ENCODE measurements around the gene GAGE12C.
"Not testable (repeated sequence)": the region's sequence is repeated elsewhere in the genome, so short reads cannot be mapped to it uniquely, and the experiment has no call there.

GAGE12C gene, protein sequence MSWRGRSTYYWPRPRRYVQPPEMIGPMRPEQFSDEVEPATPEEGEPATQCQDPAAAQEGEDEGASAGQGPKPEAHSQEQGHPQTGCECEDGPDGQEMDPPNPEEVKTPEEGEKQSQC

GRCh38 chrX:49531877-49532276 is at the start of gene GAGE12C:
Gene GAGE12C (plus strand): TSS chrX:49532177. CDS start chrX:49533332, 1,155 bp downstream.
- DNase-seq (ENCODE audit: low read depth): not testable (repeated sequence)

DNA sequence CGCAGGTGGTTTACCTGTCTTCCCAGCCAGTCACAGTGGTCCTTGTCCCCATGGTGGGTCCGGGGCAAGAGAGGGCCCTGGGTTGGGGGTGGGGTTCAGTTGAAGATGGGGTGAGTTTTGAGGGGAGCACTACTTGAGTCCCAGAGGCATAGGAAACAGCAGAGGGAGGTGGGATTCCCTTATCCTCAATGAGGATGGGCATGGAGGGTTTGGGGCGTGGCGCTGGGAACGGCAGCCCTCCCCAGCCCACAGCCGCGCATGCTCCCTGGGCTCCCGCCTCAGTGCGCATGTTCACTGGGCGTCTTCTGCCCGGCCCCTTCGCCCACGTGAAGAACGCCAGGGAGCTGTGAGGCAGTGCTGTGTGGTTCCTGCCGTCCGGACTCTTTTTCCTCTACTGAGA is 9.5 kb downstream of the GAGE12C start, which contains the start of gene GAGE12D:
TSS of gene GAGE12D (plus strand) at position 301 of the 400 bp plus-strand sequence. CDS start 1,155 bp downstream, outside the sequence.
- DNase-seq (ENCODE audit: low read depth): not testable (repeated sequence)

DNA sequence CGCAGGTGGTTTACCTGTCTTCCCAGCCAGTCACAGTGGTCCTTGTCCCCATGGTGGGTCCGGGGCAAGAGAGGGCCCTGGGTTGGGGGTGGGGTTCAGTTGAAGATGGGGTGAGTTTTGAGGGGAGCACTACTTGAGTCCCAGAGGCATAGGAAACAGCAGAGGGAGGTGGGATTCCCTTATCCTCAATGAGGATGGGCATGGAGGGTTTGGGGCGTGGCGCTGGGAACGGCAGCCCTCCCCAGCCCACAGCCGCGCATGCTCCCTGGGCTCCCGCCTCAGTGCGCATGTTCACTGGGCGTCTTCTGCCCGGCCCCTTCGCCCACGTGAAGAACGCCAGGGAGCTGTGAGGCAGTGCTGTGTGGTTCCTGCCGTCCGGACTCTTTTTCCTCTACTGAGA is 19.0 kb downstream of the GAGE12C start, which contains the start of gene GAGE12E:
TSS of gene GAGE12E (plus strand) at position 301 of the 400 bp plus-strand sequence. CDS start 1,155 bp downstream, outside the sequence.
- not testable (repeated sequence) for DNase-seq (ENCODE audit: low read depth)

DNA sequence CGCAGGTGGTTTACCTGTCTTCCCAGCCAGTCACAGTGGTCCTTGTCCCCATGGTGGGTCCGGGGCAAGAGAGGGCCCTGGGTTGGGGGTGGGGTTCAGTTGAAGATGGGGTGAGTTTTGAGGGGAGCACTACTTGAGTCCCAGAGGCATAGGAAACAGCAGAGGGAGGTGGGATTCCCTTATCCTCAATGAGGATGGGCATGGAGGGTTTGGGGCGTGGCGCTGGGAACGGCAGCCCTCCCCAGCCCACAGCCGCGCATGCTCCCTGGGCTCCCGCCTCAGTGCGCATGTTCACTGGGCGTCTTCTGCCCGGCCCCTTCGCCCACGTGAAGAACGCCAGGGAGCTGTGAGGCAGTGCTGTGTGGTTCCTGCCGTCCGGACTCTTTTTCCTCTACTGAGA is 28.6 kb downstream of the GAGE12C start, which contains the start of gene GAGE12F:
TSS of gene GAGE12F (plus strand) at position 301 of the 400 bp plus-strand sequence. CDS start 1,155 bp downstream, outside the sequence.
- DNase-seq (ENCODE audit: low read depth): not testable (repeated sequence)

- DNase-seq (ENCODE audit: low read depth): not testable (repeated sequence)
These were observed 36.8 kb downstream of the GAGE12C start for GRCh38 chrX:49568728-49569127.

DNA sequence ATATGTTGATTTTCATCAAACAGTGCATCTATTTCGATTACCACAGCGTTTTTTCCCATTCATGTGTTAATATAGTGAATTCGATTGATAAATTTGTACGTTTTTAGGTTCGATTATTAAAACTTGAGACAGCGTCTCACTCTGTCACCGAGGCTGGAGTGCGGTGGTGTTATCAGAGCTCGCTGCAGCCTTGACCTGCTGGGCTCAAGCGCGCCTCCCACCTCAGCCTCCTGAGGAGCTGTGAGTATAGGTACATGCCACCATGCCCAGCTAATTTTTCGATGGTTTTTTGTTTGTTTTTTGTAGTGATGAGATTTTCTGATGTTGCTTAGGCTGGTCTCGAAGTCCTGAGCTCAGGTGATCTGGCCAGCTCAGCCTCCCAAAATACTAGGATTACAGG is 37.2 kb downstream of the GAGE12C start:
- DNase-seq (ENCODE audit: low read depth): not testable (repeated sequence)

- not testable (repeated sequence) for DNase-seq (ENCODE audit: low read depth)
These were observed 38.1 kb downstream of the GAGE12C start, which contains the start of gene GAGE12G for GRCh38 chrX:49570100-49570499. Gene GAGE12G (plus strand): TSS chrX:49570400. CDS start chrX:49571555, 1,155 bp downstream.

GRCh38 chrX:49579649-49580048 is 47.7 kb downstream of the GAGE12C start, which contains the start of gene GAGE12H:
Gene GAGE12H (plus strand): TSS chrX:49579949. CDS start chrX:49581104, 1,155 bp downstream.
- DNase-seq (ENCODE audit: low read depth): not testable (repeated sequence)
